SU-DHL-6 (cell line): Measurements from ENCODE around the gene PTBP3.
"Not testable (repeated sequence)": the region's sequence is repeated elsewhere in the genome, so short reads cannot be mapped to it uniquely, and the experiment has no call there.

Experiments
- H2AFZ ChIP-seq: fragments of 200-600 bp; sonication (generic); 2 replicates; pipeline ENCODE4 v1.6.1; 2014; ENCODE audit warnings: low read depth, mild to moderate bottlenecking, moderate library complexity, mixed read lengths, antibody characterized with exemption, low read length; ENCODE audit not compliant: severe bottlenecking
- H3F3A ChIP-seq: fragments of 200-600 bp; shearing (Covaris generic); 2 replicates; pipeline ENCODE4 v1.6.0; 2016; ENCODE audit warnings: antibody characterized with exemption, mild to moderate bottlenecking; ENCODE audit not compliant: insufficient read depth
- H3K27ac ChIP-seq: fragments of 200-600 bp; sonication (generic); 2 replicates; pipeline ENCODE4 v1.5.1; 2016; ENCODE audit warnings: low read depth, mild to moderate bottlenecking, low read length, moderate library complexity, mixed read lengths
- H3K27me3 ChIP-seq: fragments of 200-600 bp; sonication (generic), shearing (Covaris generic); 2 replicates; pipeline ENCODE4 v1.6.0; 2014; ENCODE audit warnings: mild to moderate bottlenecking, low read length
- H3K36me3 ChIP-seq: fragments of 200-600 bp; sonication (generic); 2 replicates; pipeline ENCODE4 v1.6.1; 2014; ENCODE audit warnings: mild to moderate bottlenecking, low read length, mixed read lengths
- H3K4me2 ChIP-seq: fragments of 300-600, 200-600 bp; shearing (Covaris generic), sonication (generic); 2 replicates; pipeline ENCODE4 v1.6.0; 2014; ENCODE audit warnings: low read length, low read depth, mild to moderate bottlenecking; ENCODE audit not compliant: poor library complexity, severe bottlenecking
- H3K4me3 ChIP-seq: fragments of 200-600 bp; sonication (generic); 2 replicates; pipeline ENCODE4 v1.5.1; 2014; ENCODE audit warnings: antibody characterized with exemption, low read length, mild to moderate bottlenecking, mixed read lengths; ENCODE audit not compliant: insufficient read depth, poor library complexity, severe bottlenecking
- H3K79me2 ChIP-seq: fragments of 200-600 bp; sonication (generic); 2 replicates; pipeline ENCODE4 v1.6.1; 2014; ENCODE audit warnings: mild to moderate bottlenecking, low read length, moderate library complexity; ENCODE audit not compliant: insufficient read depth
- H3K9ac ChIP-seq: fragments of 200-600 bp; sonication (generic); 2 replicates; pipeline ENCODE4 v1.7.0; 2014; ENCODE audit warnings: mild to moderate bottlenecking, low read length
- H3K9me2 ChIP-seq: fragments of 200-600 bp; sonication (generic); replicated peaks from 2 replicates; pipeline ENCODE4 v1.6.1; 2014; ENCODE audit warnings: low read length; ENCODE audit not compliant: insufficient read depth
- H3K9me3 ChIP-seq: fragments of 200-600 bp; sonication (generic); 2 replicates; pipeline ENCODE4 v1.6.1; 2014; ENCODE audit warnings: low read length, mixed read lengths; ENCODE audit not compliant: insufficient read depth
- H4K20me1 ChIP-seq: fragments of 200-600 bp; sonication (generic); 2 replicates; pipeline ENCODE4 v1.6.1; 2014; ENCODE audit warnings: low read depth, mild to moderate bottlenecking, antibody characterized with exemption, low read length, moderate library complexity, mixed read lengths
- CTCF ChIP-seq: fragments of 200-600 bp; sonication (generic); IDR thresholded peaks from one replicate; pipeline ENCODE4 v1.5.1; 2017; ENCODE audit warnings: antibody characterized with exemption, mild to moderate bottlenecking, low read length, moderate library complexity; ENCODE audit not compliant: insufficient read depth, poor library complexity, severe bottlenecking
- EZH2phosphoT487 ChIP-seq: fragments of 200-600 bp; sonication (generic), shearing (Covaris generic); conservative IDR thresholded peaks from 2 replicates; pipeline ENCODE4 v1.6.1; 2018; ENCODE audit warnings: mild to moderate bottlenecking, antibody characterized with exemption, low read length, moderate library complexity, mixed read lengths

PTBP3 gene

GRCh38 chr9:112369817-112370216 is 36.4 kb upstream of the PTBP3 start:
- no peaks in the 10 kb centered on the region for H3K9me2 ChIP-seq
- no peaks in the 10 kb centered on the region for H3K27me3 ChIP-seq
- no peaks in the 10 kb centered on the region for H4K20me1 ChIP-seq
- no peaks in the 10 kb centered on the region for H3K36me3 ChIP-seq
- H3K27ac ChIP-seq: no peak overlapping the region
- no peak overlapping the region for H3K4me3 ChIP-seq
- TF ChIP-seq CTCF: no peak
- TF ChIP-seq EZH2phosphoT487: no peak
- H3F3A ChIP-seq: no peaks in the 10 kb centered on the region
- H3K79me2 ChIP-seq: no peaks in the 10 kb centered on the region
- no peak overlapping the region for H3K4me2 ChIP-seq
- H2AFZ ChIP-seq: no peak overlapping the region
- no peak overlapping the region for H3K9ac ChIP-seq
- no peaks in the 10 kb centered on the region for H3K9me3 ChIP-seq

- H3K27ac ChIP-seq: no peak overlapping the region
- H3K36me3 ChIP-seq: no peaks in the 10 kb centered on the region
- H3K9ac ChIP-seq: no peak overlapping the region
- no peaks in the 10 kb centered on the region for H3K27me3 ChIP-seq
- no peak for TF ChIP-seq EZH2phosphoT487
- no peak for TF ChIP-seq CTCF
- no peaks in the 10 kb centered on the region for H3K9me2 ChIP-seq
- no peak overlapping the region for H3K4me2 ChIP-seq
- H3F3A ChIP-seq: no peaks in the 10 kb centered on the region
- H4K20me1 ChIP-seq: no peaks in the 10 kb centered on the region
- no peaks in the 10 kb centered on the region for H3K9me3 ChIP-seq
- H3K79me2 ChIP-seq: no peaks in the 10 kb centered on the region
- no peak overlapping the region for H3K4me3 ChIP-seq
- no peak overlapping the region for H2AFZ ChIP-seq
Observed at GRCh38 chr9:112367465-112367864, 34.0 kb upstream of the PTBP3 start.

GRCh38 chr9:112366591-112366990 is 33.2 kb upstream of the PTBP3 start:
- no peaks in the 10 kb centered on the region for H4K20me1 ChIP-seq
- no peak overlapping the region for H3K4me2 ChIP-seq
- H3K9me2 ChIP-seq: no peaks in the 10 kb centered on the region
- H3F3A ChIP-seq: no peaks in the 10 kb centered on the region
- no peaks in the 10 kb centered on the region for H3K36me3 ChIP-seq
- no peaks in the 10 kb centered on the region for H3K27me3 ChIP-seq
- no peak overlapping the region for H2AFZ ChIP-seq
- H3K27ac ChIP-seq: no peak overlapping the region
- no peaks in the 10 kb centered on the region for H3K9me3 ChIP-seq
- H3K9ac ChIP-seq: no peak overlapping the region
- H3K79me2 ChIP-seq: no peaks in the 10 kb centered on the region
- H3K4me3 ChIP-seq: no peak overlapping the region
- no peak for TF ChIP-seq EZH2phosphoT487
- no peak for TF ChIP-seq CTCF

GRCh38 chr9:112365257-112365656 is 31.8 kb upstream of the PTBP3 start:
- not testable (repeated sequence) for H3K4me2 ChIP-seq, H3K36me3 ChIP-seq, H3K4me3 ChIP-seq, H3K27ac ChIP-seq, H3K79me2 ChIP-seq, H3K27me3 ChIP-seq, H3F3A ChIP-seq, H3K9me3 ChIP-seq, H2AFZ ChIP-seq, H3K9ac ChIP-seq, H4K20me1 ChIP-seq, H3K9me2 ChIP-seq
